Neural cell (in vitro differentiated cells): ENCODE data around the gene EEF1A2. TPM values are rescaled to one million over a fixed set of nuclear protein-coding genes. Genes with fewer than 3 reads are reported as not detected.

Source experiments
- H2AFZ ChIP-seq: fragments of 200-600, 300-800 bp; sonication (generic), shearing (Covaris generic); 2 replicates; pipeline ENCODE4 v1.6.0; 2014; ENCODE audit warnings: low read depth, mild to moderate bottlenecking, antibody characterized with exemption, low read length, moderate library complexity
- H3F3A ChIP-seq: fragments of 200-600 bp; shearing (Covaris generic); 2 replicates; pipeline ENCODE4 v1.6.1; 2016; ENCODE audit warnings: mild to moderate bottlenecking, moderate library complexity, mixed read lengths, antibody characterized with exemption, low read length; ENCODE audit not compliant: insufficient read depth, poor library complexity, severe bottlenecking
- H3K27ac ChIP-seq: fragments of 200-600, 300-800 bp; sonication (generic), shearing (Covaris generic); 2 replicates; pipeline ENCODE4 v1.5.1; 2014; ENCODE audit warnings: mild to moderate bottlenecking, low read length, moderate library complexity
- H3K27me3 ChIP-seq: fragments of 300-800, 200-600 bp; sonication (generic), shearing (Covaris generic); 2 replicates; pipeline ENCODE4 v1.6.0; 2014; ENCODE audit warnings: mild to moderate bottlenecking, low read depth, low read length, moderate library complexity; ENCODE audit not compliant: insufficient read depth
- H3K36me3 ChIP-seq: fragments of 300-800, 200-600 bp; sonication (generic), shearing (Covaris generic); 2 replicates; pipeline ENCODE4 v1.5.1; 2014; ENCODE audit warnings: mild to moderate bottlenecking, antibody characterized with exemption, low read length, moderate library complexity; ENCODE audit not compliant: insufficient read depth
- H3K4me2 ChIP-seq: fragments of 300-800, 200-600 bp; sonication (generic), shearing (Covaris generic); 2 replicates; pipeline ENCODE4 v1.6.0; 2014; ENCODE audit warnings: mild to moderate bottlenecking, low read length
- H3K4me3 ChIP-seq: fragments of 300-800, 200-600 bp; sonication (generic), shearing (Covaris generic); 2 replicates; pipeline ENCODE4 v1.5.1; 2014; ENCODE audit warnings: mild to moderate bottlenecking, low read length, moderate library complexity
- H3K79me2 ChIP-seq: fragments of 200-600 bp; shearing (Covaris generic); replicated peaks from 2 replicates; pipeline ENCODE4 v1.6.0; 2014; ENCODE audit warnings: mild to moderate bottlenecking, low read length, moderate library complexity; ENCODE audit not compliant: insufficient read depth
- H3K9ac ChIP-seq: fragments of 300-800, 200-600 bp; sonication (generic), shearing (Covaris generic); 2 replicates; pipeline ENCODE4 v1.6.1; 2016; ENCODE audit warnings: mild to moderate bottlenecking, low read length, mixed read lengths
- H3K9me2 ChIP-seq: fragments of 200-600 bp; shearing (Covaris generic); 2 replicates; pipeline ENCODE4 v1.6.1; 2016; ENCODE audit warnings: mild to moderate bottlenecking, low read length, mixed read lengths; ENCODE audit not compliant: insufficient read depth
- H3K9me3 ChIP-seq: fragments of 200-600, 300-800 bp; sonication (generic), shearing (Covaris generic); 2 replicates; pipeline ENCODE4 v1.6.1; 2016; ENCODE audit warnings: mild to moderate bottlenecking, mixed run types, low read length, moderate library complexity, mixed read lengths
- H4K20me1 ChIP-seq: fragments of 200-600 bp; shearing (Covaris generic); 2 replicates; pipeline ENCODE4 v1.6.1; 2016; ENCODE audit warnings: mild to moderate bottlenecking, mixed run types; ENCODE audit not compliant: insufficient read depth
- EP300 ChIP-seq: fragments of 450-650 bp; conservative IDR thresholded peaks from 2 replicates; pipeline ENCODE4 v1.6.1; 2014; ENCODE audit warnings: antibody characterized with exemption, mild to moderate bottlenecking, moderate library complexity; ENCODE audit not compliant: poor library complexity, severe bottlenecking
- EZH2 ChIP-seq: fragments of 200-600, 300-800 bp; shearing (Covaris generic), sonication (generic); IDR thresholded peaks from 2 replicates; pipeline ENCODE4 v1.6.1; 2014; ENCODE audit warnings: antibody characterized with exemption, low read length, borderline replicate concordance, mild to moderate bottlenecking; ENCODE audit not compliant: insufficient read depth, poor library complexity, severe bottlenecking
- MXI1 ChIP-seq: fragments of 450-650 bp; conservative IDR thresholded peaks from 2 replicates; pipeline ENCODE4 v1.6.1; 2014; ENCODE audit warnings: antibody characterized with exemption, mild to moderate bottlenecking; ENCODE audit not compliant: poor library complexity, severe bottlenecking
- POLR2AphosphoS5 ChIP-seq: IDR thresholded peaks from 2 replicates; pipeline ENCODE4 v1.6.1; 2012
- RAD21 ChIP-seq: fragments of 450-650 bp; conservative IDR thresholded peaks from 2 replicates; pipeline ENCODE4 v1.6.1; 2014; ENCODE audit warnings: antibody characterized with exemption, mild to moderate bottlenecking, moderate library complexity
- REST ChIP-seq: IDR thresholded peaks from 2 replicates; pipeline ENCODE4 v1.6.1; 2012; ENCODE audit warnings: borderline replicate concordance
- SMC3 ChIP-seq: fragments of 450-650 bp; conservative IDR thresholded peaks from 2 replicates; pipeline ENCODE4 v1.6.1; 2014; ENCODE audit warnings: antibody characterized with exemption, mild to moderate bottlenecking, moderate library complexity; ENCODE audit not compliant: poor library complexity
- TAF1 ChIP-seq: IDR thresholded peaks from 2 replicates; pipeline ENCODE4 v1.6.1; 2012; ENCODE audit warnings: low read depth
- polyA plus RNA-seq: library from polyadenylated mRNA; depleted of rRNA; stranded (reverse); fragments of >200 nt; gene quantifications from 2 replicates; pipeline ENCODE4 v1.2.3, GENCODE V29; 2014
- TF ChIP-seq, protein P1 (sequence below): fragments of 450-650 bp; IDR thresholded peaks from 2 replicates; pipeline ENCODE4 v1.5.1; 2014; ENCODE audit warnings: antibody characterized with exemption, mild to moderate bottlenecking, moderate library complexity; ENCODE audit not compliant: poor library complexity, severe bottlenecking

The EEF1A2 gene
- polyA plus RNA-seq, 1 donor from 2014 or later: 208 TPM

- no peak for TF ChIP-seq REST
These were observed 37.6 kb downstream of the EEF1A2 start (continued) for GRCh38 chr20:63461104-63461763.

- Histone ChIP-seq H3K36me3 (no peaks in the 10 kb centered on the region), H3K9ac (no peak overlapping the region), H3K9me2 (no peaks in the 10 kb centered on the region), H3F3A (no peaks in the 10 kb centered on the region), H3K4me2 (no peak overlapping the region), H3K4me3 (no peak overlapping the region), H3K9me3 (no peaks in the 10 kb centered on the region), H3K27ac (no peak overlapping the region), H3K79me2 (peaks cover 47% of the 10 kb centered on the region), H2AFZ (no peak overlapping the region), H4K20me1 (peaks cover 8% of the 10 kb centered on the region), H3K27me3 (no peaks in the 10 kb centered on the region)
- TF ChIP-seq POLR2AphosphoS5 (no peak), TAF1 (no peak), SMC3 (no peak), REST (no peak), EZH2 (no peak), MXI1 (no peak), RAD21 (no peak), EP300 (no peak)
- TF ChIP-seq, protein P1, sequence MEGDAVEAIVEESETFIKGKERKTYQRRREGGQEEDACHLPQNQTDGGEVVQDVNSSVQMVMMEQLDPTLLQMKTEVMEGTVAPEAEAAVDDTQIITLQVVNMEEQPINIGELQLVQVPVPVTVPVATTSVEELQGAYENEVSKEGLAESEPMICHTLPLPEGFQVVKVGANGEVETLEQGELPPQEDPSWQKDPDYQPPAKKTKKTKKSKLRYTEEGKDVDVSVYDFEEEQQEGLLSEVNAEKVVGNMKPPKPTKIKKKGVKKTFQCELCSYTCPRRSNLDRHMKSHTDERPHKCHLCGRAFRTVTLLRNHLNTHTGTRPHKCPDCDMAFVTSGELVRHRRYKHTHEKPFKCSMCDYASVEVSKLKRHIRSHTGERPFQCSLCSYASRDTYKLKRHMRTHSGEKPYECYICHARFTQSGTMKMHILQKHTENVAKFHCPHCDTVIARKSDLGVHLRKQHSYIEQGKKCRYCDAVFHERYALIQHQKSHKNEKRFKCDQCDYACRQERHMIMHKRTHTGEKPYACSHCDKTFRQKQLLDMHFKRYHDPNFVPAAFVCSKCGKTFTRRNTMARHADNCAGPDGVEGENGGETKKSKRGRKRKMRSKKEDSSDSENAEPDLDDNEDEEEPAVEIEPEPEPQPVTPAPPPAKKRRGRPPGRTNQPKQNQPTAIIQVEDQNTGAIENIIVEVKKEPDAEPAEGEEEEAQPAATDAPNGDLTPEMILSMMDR: no peak
These were observed 39.9 kb downstream of the EEF1A2 start for GRCh38 chr20:63459070-63459380.
